ENCODE data around the gene SPOCK2.
"Not testable (repeated sequence)": the region's sequence is repeated elsewhere in the genome, so short reads cannot be mapped to it uniquely, and the experiment has no call there.

Gene SPOCK2

GRCh38 chr10:72116372-72116771 lies 28.0 kb upstream of the SPOCK2 start:
- no peak for DNase-seq (ENCODE audit: low read depth)
- TF ChIP-seq, protein P1, sequence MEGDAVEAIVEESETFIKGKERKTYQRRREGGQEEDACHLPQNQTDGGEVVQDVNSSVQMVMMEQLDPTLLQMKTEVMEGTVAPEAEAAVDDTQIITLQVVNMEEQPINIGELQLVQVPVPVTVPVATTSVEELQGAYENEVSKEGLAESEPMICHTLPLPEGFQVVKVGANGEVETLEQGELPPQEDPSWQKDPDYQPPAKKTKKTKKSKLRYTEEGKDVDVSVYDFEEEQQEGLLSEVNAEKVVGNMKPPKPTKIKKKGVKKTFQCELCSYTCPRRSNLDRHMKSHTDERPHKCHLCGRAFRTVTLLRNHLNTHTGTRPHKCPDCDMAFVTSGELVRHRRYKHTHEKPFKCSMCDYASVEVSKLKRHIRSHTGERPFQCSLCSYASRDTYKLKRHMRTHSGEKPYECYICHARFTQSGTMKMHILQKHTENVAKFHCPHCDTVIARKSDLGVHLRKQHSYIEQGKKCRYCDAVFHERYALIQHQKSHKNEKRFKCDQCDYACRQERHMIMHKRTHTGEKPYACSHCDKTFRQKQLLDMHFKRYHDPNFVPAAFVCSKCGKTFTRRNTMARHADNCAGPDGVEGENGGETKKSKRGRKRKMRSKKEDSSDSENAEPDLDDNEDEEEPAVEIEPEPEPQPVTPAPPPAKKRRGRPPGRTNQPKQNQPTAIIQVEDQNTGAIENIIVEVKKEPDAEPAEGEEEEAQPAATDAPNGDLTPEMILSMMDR (conservative IDR thresholded peaks at IDR 0.05; ENCODE audit: low read depth, low read length), result no peak
- H3K4me3 ChIP-seq (ENCODE audit: low read depth, low read length), result no peak overlapping the region

DNA sequence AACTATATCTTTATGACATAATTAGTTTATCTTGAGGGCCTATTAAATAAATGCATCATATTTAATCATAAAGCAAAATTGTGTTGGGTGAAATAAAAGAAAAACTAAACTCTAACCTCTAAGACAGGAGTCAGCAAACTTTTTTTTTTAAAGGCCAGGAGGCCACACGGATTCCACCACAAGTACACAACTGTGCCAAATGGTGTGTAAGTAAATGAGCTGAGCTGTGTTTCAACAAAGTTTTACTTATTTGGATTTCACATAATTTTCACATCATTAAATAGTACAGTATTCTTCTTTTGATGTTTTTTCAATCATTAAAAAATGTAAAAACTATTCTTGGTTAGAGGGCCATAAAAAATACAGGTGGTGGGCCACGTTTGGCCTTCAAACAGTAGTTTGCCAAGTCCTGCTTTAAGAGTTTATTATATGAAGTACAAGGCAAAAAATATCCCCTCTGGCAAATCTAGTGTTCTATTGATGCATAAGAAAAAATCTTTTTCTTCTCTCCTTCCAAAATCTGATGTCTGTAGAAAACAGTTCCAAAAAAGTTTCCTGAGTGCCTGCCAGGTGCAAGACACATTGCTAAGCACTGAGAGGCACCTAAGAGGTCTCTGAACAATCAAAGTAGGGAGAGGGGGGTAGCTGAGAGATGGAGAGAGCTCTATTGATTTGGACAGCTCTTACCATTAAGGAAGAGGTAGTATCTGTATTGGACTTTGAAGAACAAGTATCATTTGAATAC lies 26.5 kb upstream of the SPOCK2 start:
- no peak for DNase-seq (ENCODE audit: low read depth)
- TF ChIP-seq, protein P1 (conservative IDR thresholded peaks at IDR 0.05; ENCODE audit: low read depth, low read length), result no peak
- no peak overlapping the region for H3K4me3 ChIP-seq (ENCODE audit: low read depth, low read length)

- TF ChIP-seq, protein P1 (conservative IDR thresholded peaks at IDR 0.05; ENCODE audit: low read depth, low read length), result no peak
- DNase-seq (ENCODE audit: low read depth), result no peak
- no peak overlapping the region for H3K4me3 ChIP-seq (ENCODE audit: low read depth, low read length)
These were observed 22.5 kb upstream of the SPOCK2 start for GRCh38 chr10:72110673-72111401.

DNA sequence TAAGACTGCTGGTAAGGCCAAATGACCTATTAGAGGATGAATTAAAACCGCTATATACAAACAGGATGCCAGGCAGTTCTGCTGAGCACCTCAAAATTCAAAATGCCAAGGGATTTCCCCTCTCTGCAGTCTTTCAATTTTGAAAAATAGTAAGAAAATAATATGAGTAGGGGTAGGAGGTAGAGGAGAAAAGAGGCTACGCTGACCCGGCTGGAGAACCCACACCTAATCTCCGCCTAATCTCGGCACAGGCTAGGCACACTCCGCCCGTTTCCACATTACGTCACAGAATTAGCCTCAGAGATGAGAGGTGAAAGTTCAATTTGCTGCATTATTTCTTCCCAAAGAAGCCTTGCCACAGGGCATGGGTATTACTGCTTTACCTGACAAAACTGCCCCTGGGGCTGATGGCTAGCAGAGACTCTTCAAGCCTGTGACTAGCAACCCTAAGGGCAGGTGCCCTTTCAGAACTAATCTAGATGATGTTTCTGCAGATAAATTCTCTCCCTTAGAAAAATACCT lies 21.3 kb upstream of the SPOCK2 start:
- no peak for DNase-seq (ENCODE audit: low read depth)
- H3K4me3 ChIP-seq (ENCODE audit: low read depth, low read length), result no peak overlapping the region
- TF ChIP-seq, protein P1 (conservative IDR thresholded peaks at IDR 0.05; ENCODE audit: low read depth, low read length), result no peak

DNA sequence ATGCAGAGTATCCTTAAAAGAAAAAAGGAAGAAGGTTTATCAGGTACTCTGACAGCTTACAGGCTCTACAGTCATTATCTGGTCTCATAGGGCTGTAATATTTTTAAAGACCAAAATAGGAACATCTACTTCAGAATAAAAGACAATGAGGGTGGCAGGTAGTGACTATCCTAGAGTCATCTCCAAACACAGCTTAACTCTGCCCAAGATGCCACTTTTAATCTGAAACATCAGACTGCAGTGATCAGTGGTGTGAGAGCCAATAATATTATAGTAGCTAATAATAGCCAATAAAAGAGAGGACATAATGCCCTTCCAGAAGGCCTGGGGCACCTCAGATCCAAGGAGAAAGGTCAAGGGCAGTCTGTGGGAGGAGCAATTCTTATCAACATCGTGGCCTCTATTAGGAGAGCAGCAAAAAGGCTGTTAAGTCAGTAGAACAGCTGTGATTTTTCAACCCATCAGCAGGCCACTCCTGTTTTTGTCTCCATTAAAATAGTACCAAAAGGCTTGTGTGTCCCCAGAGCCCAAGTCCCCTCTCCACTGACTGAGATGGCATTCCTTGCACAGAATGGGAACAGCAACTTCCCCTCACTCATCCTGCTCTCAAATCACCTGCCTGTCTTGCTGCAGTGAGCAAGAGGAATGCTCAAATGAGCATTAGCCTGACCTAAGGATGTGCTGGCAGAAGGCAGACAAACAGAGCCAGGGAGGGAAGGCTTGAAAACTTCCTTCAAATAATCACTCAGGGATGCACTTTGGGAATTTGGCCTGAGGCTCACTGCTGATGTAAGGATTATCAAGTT lies 20.7 kb upstream of the SPOCK2 start:
- TF ChIP-seq, protein P1 (conservative IDR thresholded peaks at IDR 0.05; ENCODE audit: low read depth, low read length), result no peak
- H3K4me3 ChIP-seq (ENCODE audit: low read depth, low read length), result no peak overlapping the region
- no peak for DNase-seq (ENCODE audit: low read depth)

DNA sequence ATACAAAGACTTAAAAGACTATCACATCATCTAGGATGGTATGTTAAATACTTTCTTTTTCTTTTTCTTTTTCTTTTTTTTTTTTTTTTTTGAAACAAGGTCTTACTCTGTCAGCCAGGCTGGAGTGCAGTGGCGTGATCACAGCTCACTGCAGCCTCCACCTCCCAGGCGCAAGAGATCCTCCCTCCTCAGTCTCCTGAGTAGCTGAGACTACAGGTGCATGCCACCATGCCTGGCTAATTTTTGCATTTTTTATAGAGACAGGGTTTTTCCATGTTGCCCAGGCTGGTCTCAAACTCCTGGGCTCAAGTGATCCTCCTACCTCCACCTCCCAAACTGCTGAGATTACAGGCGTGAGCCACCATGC lies 19.6 kb upstream of the SPOCK2 start:
- not testable (repeated sequence) for DNase-seq (ENCODE audit: low read depth); H3K4me3 ChIP-seq (ENCODE audit: low read depth, low read length)
